ENCODE data around the gene NCBP2L.

DNA sequence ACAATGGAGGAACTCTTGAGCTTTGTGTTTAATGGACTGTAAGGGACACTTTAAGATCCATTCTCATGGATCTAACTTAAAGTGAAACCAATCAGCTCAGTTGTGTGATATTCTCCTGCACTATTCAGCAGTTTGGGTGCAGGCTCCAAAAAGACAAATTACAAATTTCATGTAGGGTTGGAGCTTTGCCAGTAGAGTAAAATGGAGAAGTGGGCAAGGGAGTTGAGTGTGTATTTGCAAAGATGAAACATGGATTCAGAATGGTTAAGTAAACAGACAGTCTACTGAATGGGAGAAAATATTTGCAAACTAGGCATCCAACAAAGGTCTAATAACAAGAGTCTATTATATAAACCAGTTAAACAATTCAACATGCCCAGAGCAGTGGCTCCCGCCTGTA lies 26.9 kb downstream of the NCBP2L start:
- TF ChIP-seq POLR2A (IDR thresholded peaks at IDR 0.05; ENCODE audit: low read depth, low read length) (no peak), POLR2AphosphoS5 (IDR thresholded peaks at IDR 0.05; ENCODE audit: low read depth, low read length) (no peak), SPI1 (IDR thresholded peaks at IDR 0.05; ENCODE audit: low read depth, low read length) (no peak)
